CD14-positive monocyte (primary cell): ENCODE data around the gene ZNF837. TPM values are rescaled to one million over a fixed set of nuclear protein-coding genes. Genes with fewer than 3 reads are reported as not detected.

Experiments
- DNase-seq, 3 donors: peaks; one replicate each; pipeline ENCODE4 v3.0.0-alpha.2; 2011 to 2022
- H2AFZ ChIP-seq: 2 replicates; pipeline ENCODE4 v1.6.0; 2012; ENCODE audit warnings: mild to moderate bottlenecking, low read depth, low read length, inconsistent platforms; ENCODE audit not compliant: insufficient read depth, poor library complexity, severe bottlenecking
- H3K27ac ChIP-seq, 2 donors: 1 replicate in 1 of 2; 2 replicates in 1 of 2; pipeline ENCODE4 v1.5.1; 2012 to 2013; ENCODE audit warnings: low read length in 2 of 2, control low read depth in 1 of 2, inconsistent platforms in 1 of 2, low read depth in 1 of 2, mild to moderate bottlenecking in 1 of 2
- H3K27me3 ChIP-seq, 2 donors: one replicate each; pipeline versions ENCODE4 v1.6.0 to v1.6.1; 2011 to 2013; ENCODE audit warnings: low read length in 2 of 2; ENCODE audit not compliant: control insufficient read depth in 2 of 2, insufficient read depth in 2 of 2
- H3K36me3 ChIP-seq, 2 donors: replicated peaks in 1 of 2; 1 replicate in 1 of 2; 2 replicates in 1 of 2; pipeline versions ENCODE4 v1.5.1 to v1.6.1; 2012 to 2013; ENCODE audit warnings: low read length in 2 of 2, control low read depth in 1 of 2, inconsistent platforms in 1 of 2, mild to moderate bottlenecking in 1 of 2; ENCODE audit not compliant: insufficient read depth in 2 of 2, control insufficient read depth in 1 of 2
- H3K4me1 ChIP-seq, 2 donors: 1 replicate in 1 of 2; 2 replicates in 1 of 2; pipeline versions ENCODE4 v1.5.1 to v1.6.1; 2012 to 2013; ENCODE audit warnings: low read length in 2 of 2, control low read depth in 1 of 2, inconsistent platforms in 1 of 2, mild to moderate bottlenecking in 1 of 2, moderate library complexity in 1 of 2; ENCODE audit not compliant: insufficient read depth in 2 of 2, control insufficient read depth in 1 of 2
- H3K4me2 ChIP-seq: replicated peaks from 2 replicates; pipeline ENCODE3; 2012; ENCODE audit warnings: low read length, moderate library complexity, mild to moderate bottlenecking; ENCODE audit not compliant: poor library complexity, severe bottlenecking; ENCODE audit errors: extremely low read depth
- H3K4me3 ChIP-seq, 3 experiments: fragments of 200-600 bp in 1 of 3; sonication (generic) in 1 of 3; replicated peaks in 1 of 3; 1 replicate in 2 of 3; 2 replicates in 1 of 3; pipeline ENCODE4 v1.5.1; 2011 to 2013; ENCODE audit warnings: low read length in 3 of 3, mild to moderate bottlenecking in 3 of 3, control low read depth in 2 of 3, low read depth in 2 of 3, inconsistent platforms in 1 of 3, moderate library complexity in 1 of 3
- H3K79me2 ChIP-seq: 2 replicates; pipeline ENCODE4 v1.6.0; 2012; ENCODE audit warnings: mild to moderate bottlenecking, control low read depth, inconsistent platforms, low read length, moderate library complexity; ENCODE audit not compliant: insufficient read depth
- H3K9ac ChIP-seq: 2 replicates; pipeline ENCODE4 v1.6.0; 2017; ENCODE audit warnings: low read length, mild to moderate bottlenecking; ENCODE audit not compliant: insufficient read depth, poor library complexity, severe bottlenecking
- H3K9me3 ChIP-seq, 2 donors: replicated peaks in 1 of 2; 1 replicate in 1 of 2; 2 replicates in 1 of 2; pipeline versions ENCODE4 v1.5.1 to v1.6.1; 2012 to 2013; ENCODE audit warnings: low read length in 2 of 2, control low read depth in 1 of 2; ENCODE audit not compliant: control insufficient read depth in 1 of 2, insufficient read depth in 1 of 2
- H4K20me1 ChIP-seq: 2 replicates; pipeline ENCODE4 v1.6.0; 2012; ENCODE audit warnings: mild to moderate bottlenecking, low read length, control low read depth, moderate library complexity; ENCODE audit not compliant: insufficient read depth
- H3K27ac Mint-ChIP-seq, 7 donors: one replicate each; pipeline ENCODE4 v1.8.0; 2020; ENCODE audit warnings: mild to moderate bottlenecking in 7 of 7, mixed read lengths in 7 of 7, moderate library complexity in 6 of 7, inconsistent platforms in 2 of 7
- H3K27me3 Mint-ChIP-seq, 3 donors: one replicate each; pipeline ENCODE4 v1.8.0; 2021 to 2022; ENCODE audit warnings: low read depth in 3 of 3, mild to moderate bottlenecking in 3 of 3, mixed read lengths in 3 of 3, moderate library complexity in 3 of 3, inconsistent platforms in 1 of 3
- H3K36me3 Mint-ChIP-seq, 2 donors: one replicate each; pipeline ENCODE4 v1.8.0; 2020; ENCODE audit warnings: mixed read lengths in 2 of 2, inconsistent platforms in 1 of 2, mild to moderate bottlenecking in 1 of 2
- H3K4me1 Mint-ChIP-seq: one replicate; pipeline ENCODE4 v1.8.0; 2020; ENCODE audit warnings: mild to moderate bottlenecking, mixed read lengths
- H3K4me3 Mint-ChIP-seq, 2 donors: one replicate each; pipeline ENCODE4 v1.8.0; 2020; ENCODE audit warnings: mild to moderate bottlenecking in 2 of 2, mixed read lengths in 2 of 2, moderate library complexity in 1 of 2
- H3K9me3 Mint-ChIP-seq, 7 donors: one replicate each; pipeline ENCODE4 v1.8.0; 2020 to 2022; ENCODE audit warnings: mixed read lengths in 7 of 7, mild to moderate bottlenecking in 6 of 7, moderate library complexity in 6 of 7, inconsistent platforms in 2 of 7
- CTCF ChIP-seq: fragments of 200-600 bp; IDR thresholded peaks from one replicate; pipeline ENCODE4 v1.8.0; 2022; ENCODE audit warnings: antibody characterized with exemption, mild to moderate bottlenecking
- WGBS: methylation state at CpG from one replicate; pipeline ENCODE4 v1.1.5; 2013; ENCODE audit warnings: missing lambda C conversion rate; ENCODE audit not compliant: insufficient coverage; 5-methylcytosine and 5-hydroxymethylcytosine counted together
- intact Hi-C, 2 donors: fragments of 100-400 bp; cut with micrococcal nuclease; formaldehyde crosslinking; loops; one replicate each; pipeline versions ENCODE4 v1.15.0 to v1.15.1; 2023
- polyA plus RNA-seq, 3 donors: library from polyadenylated mRNA; depleted of rRNA in 1 of 3; unstranded in 2 of 3; stranded (reverse) in 1 of 3; fragments of 300-500 nt in 2 of 3; fragments of >200 nt in 1 of 3; fragmentation: Illumina TruSeq in 2 of 3; gene quantifications; 1 replicate in 2 of 3; 2 replicates in 1 of 3; pipeline ENCODE4 v1.2.3, GENCODE V29; 2012 to 2021

ZNF837 gene
- polyA plus RNA-seq, 3 donors, result 0.13 to 0.72 (median 0.33) TPM

- Histone ChIP-seq H3K36me3 (no peaks in the 10 kb centered on the region), H3K4me3 (peak overlapping the region; percentile 35 to 72 (median 53)), H3K27ac (peak overlapping the region in 1 of 2 donors; percentile 55), H3K27me3 (peaks cover 0 to 17% of the 10 kb centered on the region in 2 donors), H3K4me1 (peaks cover 14% of the 10 kb centered on the region in 2 donors), H2AFZ (peak overlapping the region; percentile 82), H3K9me3 (no peaks in the 10 kb centered on the region), H3K4me2 (peak overlapping the region; percentile 69), H3K79me2 (no peaks in the 10 kb centered on the region), H4K20me1 (no peaks in the 10 kb centered on the region), H3K9ac (peak overlapping the region; percentile 40)
- Mint-ChIP-seq H3K4me3 (peak overlapping the region; percentile 81 to 88), H3K9me3 (peaks cover 0 to 7% (median 2%) of the 10 kb centered on the region in 7 donors), H3K27ac (peak overlapping the region in 3 of 7 donors; percentile 68 to 90 (median 75)), H3K36me3 (no peaks in the 10 kb centered on the region), H3K27me3 (peaks cover 17 to 24% (median 19%) of the 10 kb centered on the region in 3 donors), H3K4me1 (peaks cover 13% of the 10 kb centered on the region)
- no peak for DNase-seq
- intact Hi-C loops, result loop anchor here in 1 of 2 donors (2.0 kb wide), 1 partner anchor 39 kb away; the partner anchor contains the start of gene ZNF132
- 47% methylated on average over 8 of the region's 23 CpGs for WGBS
- no peak for TF ChIP-seq CTCF
Measured at GRCh38 chr19:58401840-58402421, 21.1 kb upstream of the ZNF837 start.

GRCh38 chr19:58400916-58401839 lies 20.3 kb upstream of the ZNF837 start:
- WGBS, result 4% methylated on average over 61 of the region's 80 CpGs
- H4K20me1 ChIP-seq, result no peaks in the 10 kb centered on the region
- Mint-ChIP-seq H3K4me3 (peak overlapping the region; percentile 81 to 88), H3K27ac (peak overlapping the region; percentile 68 to 91 (median 78)), H3K27me3 (peaks cover 18 to 25% (median 24%) of the 10 kb centered on the region in 3 donors), H3K9me3 (peaks cover 0 to 7% (median 2%) of the 10 kb centered on the region in 7 donors), H3K4me1 (peaks cover 10% of the 10 kb centered on the region), H3K36me3 (no peaks in the 10 kb centered on the region)
- H3K4me3 ChIP-seq, result peak overlapping the region; percentile 35 to 72 (median 53)
- peaks cover 0 to 18% of the 10 kb centered on the region in 2 donors for H3K27me3 ChIP-seq
- no peak for TF ChIP-seq CTCF
- no peaks in the 10 kb centered on the region for H3K9me3 ChIP-seq
- no peaks in the 10 kb centered on the region for H3K36me3 ChIP-seq
- peak overlapping the region; percentile 82 for H2AFZ ChIP-seq
- peaks cover 14% of the 10 kb centered on the region in 2 donors for H3K4me1 ChIP-seq
- no peaks in the 10 kb centered on the region for H3K79me2 ChIP-seq
- peak overlapping the region; percentile 40 for H3K9ac ChIP-seq
- peak overlapping the region; percentile 69 for H3K4me2 ChIP-seq
- peak overlapping the region; percentile 3 to 55 for H3K27ac ChIP-seq
- peak; percentile 99 to 100 (median 100) for DNase-seq
- intact Hi-C loops, result loop anchor here in 1 of 2 donors (2.0 kb wide), 1 partner anchor 40 kb away; the partner anchor contains the start of gene ZNF132
